OCI-LY1 (cell line): ENCODE measurements around the gene S100A2.
"Not testable (repeated sequence)": the region's sequence is repeated elsewhere in the genome, so short reads cannot be mapped to it uniquely, and the experiment has no call there.

Experiments
- H2AFZ ChIP-seq: fragments of 200-600 bp; sonication (generic), shearing (Covaris generic); 2 replicates; pipeline ENCODE4 v1.6.0; 2014; ENCODE audit warnings: antibody characterized with exemption, mild to moderate bottlenecking, low read length
- H3F3A ChIP-seq: fragments of 200-600 bp; sonication (generic), shearing (Covaris generic); 2 replicates; pipeline ENCODE4 v1.6.0; 2014; ENCODE audit warnings: mild to moderate bottlenecking, antibody characterized with exemption, low read length, moderate library complexity; ENCODE audit not compliant: insufficient read depth
- H3K27ac ChIP-seq: fragments of 200-600 bp; sonication (generic); 2 replicates; pipeline ENCODE4 v1.5.1; 2014; ENCODE audit warnings: low read length, mixed run types, mild to moderate bottlenecking, low read depth; ENCODE audit not compliant: poor library complexity, severe bottlenecking
- H3K27me3 ChIP-seq: fragments of 200-600 bp; sonication (generic); 2 replicates; pipeline ENCODE4 v1.6.0; 2014; ENCODE audit warnings: antibody characterized with exemption, mild to moderate bottlenecking, low read length, moderate library complexity; ENCODE audit not compliant: insufficient read depth
- H3K36me3 ChIP-seq: fragments of 200-600 bp; sonication (generic); 2 replicates; pipeline ENCODE4 v1.6.1; 2014; ENCODE audit warnings: mild to moderate bottlenecking, antibody characterized with exemption, low read length, moderate library complexity, mixed read lengths; ENCODE audit not compliant: insufficient read depth
- H3K4me1 ChIP-seq: fragments of 200-600 bp; sonication (generic); 2 replicates; pipeline ENCODE4 v1.5.1; 2014; ENCODE audit warnings: mild to moderate bottlenecking, low read length, moderate library complexity; ENCODE audit not compliant: insufficient read depth, severe bottlenecking
- H3K4me2 ChIP-seq: fragments of 200-600 bp; sonication (generic), shearing (Covaris generic); 2 replicates; pipeline ENCODE4 v1.6.1; 2014; ENCODE audit warnings: low read length
- H3K4me3 ChIP-seq: fragments of 200-600 bp; sonication (generic); 2 replicates; pipeline ENCODE4 v1.5.1; 2014; ENCODE audit warnings: low read length, low read depth, mild to moderate bottlenecking, mixed read lengths; ENCODE audit not compliant: poor library complexity, severe bottlenecking
- H3K79me2 ChIP-seq: fragments of 200-600 bp; shearing (Covaris generic); 2 replicates; pipeline ENCODE4 v1.6.1; 2016; ENCODE audit warnings: mixed run types, low read length, mixed read lengths; ENCODE audit not compliant: insufficient read depth
- H3K9ac ChIP-seq: fragments of 200-600 bp; sonication (generic), shearing (Covaris generic); 2 replicates; pipeline ENCODE4 v1.6.1; 2014; ENCODE audit warnings: mild to moderate bottlenecking, low read length, mixed read lengths
- H3K9me2 ChIP-seq: fragments of 200-600 bp; sonication (generic), shearing (Covaris generic); 2 replicates; pipeline ENCODE4 v1.6.1; 2014; ENCODE audit warnings: low read depth, mild to moderate bottlenecking, low read length, mixed read lengths
- H3K9me3 ChIP-seq: fragments of 200-600 bp; shearing (Covaris generic); 2 replicates; pipeline ENCODE4 v1.6.1; 2014; ENCODE audit warnings: low read length, mixed read lengths
- H4K20me1 ChIP-seq: fragments of 200-600 bp; sonication (generic), shearing (Covaris generic); 2 replicates; pipeline ENCODE4 v1.6.0; 2016; ENCODE audit warnings: mild to moderate bottlenecking, low read length; ENCODE audit not compliant: insufficient read depth
- CTCF ChIP-seq: fragments of 200-600 bp; sonication (generic), shearing (Covaris generic); IDR thresholded peaks from 2 replicates; pipeline ENCODE4 v1.5.1; 2017; ENCODE audit warnings: mild to moderate bottlenecking, antibody characterized with exemption, low read length, moderate library complexity, mixed read lengths
- EZH2 ChIP-seq: fragments of 200-600 bp; sonication (generic), shearing (Covaris generic); IDR thresholded peaks from 2 replicates; pipeline ENCODE4 v1.8.0; 2017; ENCODE audit warnings: borderline replicate concordance, mixed run types, mild to moderate bottlenecking, antibody characterized with exemption, low read length, moderate library complexity, mixed read lengths

S100A2 gene

GRCh38 chr1:153527023-153527682 is 38.5 kb downstream of the S100A2 start:
- Histone ChIP-seq H3K27me3 (peaks cover 4% of the 10 kb centered on the region), H3K27ac (no peak overlapping the region), H3K79me2 (no peaks in the 10 kb centered on the region), H2AFZ (no peak overlapping the region), H3K36me3 (no peaks in the 10 kb centered on the region), H3K4me3 (no peak overlapping the region), H3K4me2 (no peak overlapping the region), H3K9ac (no peak overlapping the region), H3K9me2 (no peaks in the 10 kb centered on the region), H3K4me1 (no peaks in the 10 kb centered on the region), H4K20me1 (no peaks in the 10 kb centered on the region), H3F3A (no peaks in the 10 kb centered on the region), H3K9me3 (no peaks in the 10 kb centered on the region)
- TF ChIP-seq CTCF (no peak), EZH2 (no peak)

GRCh38 chr1:153526132-153526543 is 39.5 kb downstream of the S100A2 start:
- Histone ChIP-seq H3K36me3 (no peaks in the 10 kb centered on the region), H3K9me2 (no peaks in the 10 kb centered on the region), H2AFZ (no peak overlapping the region), H3K9ac (no peak overlapping the region), H4K20me1 (no peaks in the 10 kb centered on the region), H3K27ac (no peak overlapping the region), H3K4me1 (no peaks in the 10 kb centered on the region), H3K79me2 (no peaks in the 10 kb centered on the region), H3F3A (no peaks in the 10 kb centered on the region), H3K27me3 (peaks cover 4% of the 10 kb centered on the region), H3K4me2 (no peak overlapping the region), H3K4me3 (no peak overlapping the region), H3K9me3 (no peaks in the 10 kb centered on the region)
- TF ChIP-seq EZH2: no peak
- TF ChIP-seq CTCF: no peak

GRCh38 chr1:153525088-153525728 is 40.4 kb downstream of the S100A2 start:
- Histone ChIP-seq H3F3A (no peaks in the 10 kb centered on the region), H3K9me3 (no peaks in the 10 kb centered on the region), H3K4me1 (no peaks in the 10 kb centered on the region), H3K9ac (no peak overlapping the region), H2AFZ (no peak overlapping the region), H3K9me2 (no peaks in the 10 kb centered on the region), H3K4me3 (no peak overlapping the region), H3K79me2 (no peaks in the 10 kb centered on the region), H3K27ac (no peak overlapping the region), H3K27me3 (peaks cover 4% of the 10 kb centered on the region), H3K36me3 (no peaks in the 10 kb centered on the region), H4K20me1 (no peaks in the 10 kb centered on the region), H3K4me2 (no peak overlapping the region)
- TF ChIP-seq EZH2 (no peak), CTCF (no peak)

GRCh38 chr1:153522353-153523048 is 43.1 kb downstream of the S100A2 start:
- not testable (repeated sequence) for H3K27me3 ChIP-seq, H3K4me3 ChIP-seq, H2AFZ ChIP-seq, H3K27ac ChIP-seq, H3K4me2 ChIP-seq, H3K79me2 ChIP-seq, H3K36me3 ChIP-seq, H3K9me3 ChIP-seq, H3K4me1 ChIP-seq, H3K9ac ChIP-seq, H4K20me1 ChIP-seq, H3K9me2 ChIP-seq, H3F3A ChIP-seq

GRCh38 chr1:153521808-153522207 is 43.8 kb downstream of the S100A2 start:
- H3K9me3 ChIP-seq, H3K79me2 ChIP-seq, H3K4me3 ChIP-seq, H3K4me1 ChIP-seq, H3F3A ChIP-seq, H3K4me2 ChIP-seq, H3K27ac ChIP-seq, H3K9me2 ChIP-seq, H2AFZ ChIP-seq, H4K20me1 ChIP-seq, H3K36me3 ChIP-seq, H3K27me3 ChIP-seq, H3K9ac ChIP-seq: not testable (repeated sequence)
